Measurements from ENCODE around the gene PAK6. TPM values are rescaled to one million over a fixed set of nuclear protein-coding genes. Genes with fewer than 3 reads are reported as not detected.

The PAK6 gene
- total RNA-seq, 4 donors from 2014 or later, result 0.33 to 0.52 (median 0.45) TPM; not detected in 1

GRCh38 chr15:40295877-40296560 lies 57.2 kb downstream of the PAK6 start:
- no peaks in the 10 kb centered on the region for H3K27me3 ChIP-seq
- H3K9me3 ChIP-seq, result peaks cover 0 to 5% (median 2%) of the 10 kb centered on the region in 4 donors
- no peak overlapping the region for H3K27ac ChIP-seq (replicated peaks in 1 of 4)
- H3K36me3 ChIP-seq, result no peaks in the 10 kb centered on the region
- H3K4me1 ChIP-seq, result peaks cover 7 to 25% (median 15%) of the 10 kb centered on the region in 4 donors
- TF ChIP-seq POLR2AphosphoS5 (IDR thresholded peaks at IDR 0.05) (no peak), CTCF (IDR thresholded peaks at IDR 0.05) (no peak), EP300 (IDR thresholded peaks at IDR 0.05) (no peak), POLR2A (IDR thresholded peaks at IDR 0.05; ENCODE audit: low read depth) (no peak)
- intact Hi-C loops (cut with DNase I), result no loop called here
- H3K4me3 ChIP-seq, result no peak overlapping the region
- DNase-seq (ENCODE audit: extremely low spot score), result no peak
- WGBS, result 55% methylated on average over 9 of the region's 12 CpGs

- no peak for DNase-seq (ENCODE audit: extremely low spot score)
- TF ChIP-seq POLR2AphosphoS5 (IDR thresholded peaks at IDR 0.05), result no peak
- TF ChIP-seq CTCF (IDR thresholded peaks at IDR 0.05), result no peak
- no peak for TF ChIP-seq EP300 (IDR thresholded peaks at IDR 0.05)
- TF ChIP-seq POLR2A (IDR thresholded peaks at IDR 0.05; ENCODE audit: low read depth), result no peak
- WGBS, result 94% methylated on average over 5 of the region's 5 CpGs
- Histone ChIP-seq H3K36me3 (no peaks in the 10 kb centered on the region), H3K4me3 (no peak overlapping the region), H3K9me3 (peaks cover 0 to 5% (median 2%) of the 10 kb centered on the region in 4 donors), H3K4me1 (peaks cover 0 to 18% (median 9%) of the 10 kb centered on the region in 4 donors), H3K27ac (replicated peaks in 1 of 4) (no peak overlapping the region), H3K27me3 (peaks cover 0 to under 1% (median 0%) of the 10 kb centered on the region in 4 donors)
- intact Hi-C loops (cut with DNase I), result no loop called here
Measured at GRCh38 chr15:40296561-40297230, 57.8 kb downstream of the PAK6 start.

GRCh38 chr15:40297356-40297755 lies 58.5 kb downstream of the PAK6 start:
- Histone ChIP-seq H3K4me1 (peaks cover 0 to 15% (median 8%) of the 10 kb centered on the region in 4 donors), H3K9me3 (peaks cover 0 to 5% (median 2%) of the 10 kb centered on the region in 4 donors), H3K4me3 (no peak overlapping the region), H3K36me3 (no peaks in the 10 kb centered on the region), H3K27me3 (peaks cover 0 to 7% (median 0%) of the 10 kb centered on the region in 4 donors), H3K27ac (replicated peaks in 1 of 4) (no peak overlapping the region)
- intact Hi-C loops (cut with DNase I), result no loop called here
- TF ChIP-seq EP300 (IDR thresholded peaks at IDR 0.05), result no peak
- TF ChIP-seq POLR2A (IDR thresholded peaks at IDR 0.05; ENCODE audit: low read depth), result no peak
- no peak for TF ChIP-seq CTCF (IDR thresholded peaks at IDR 0.05)
- no peak for TF ChIP-seq POLR2AphosphoS5 (IDR thresholded peaks at IDR 0.05)
- no peak for DNase-seq (ENCODE audit: extremely low spot score)
- WGBS, result 94% methylated on average over 10 of the region's 10 CpGs

- Histone ChIP-seq H3K27me3 (peaks cover 0 to 9% (median 0%) of the 10 kb centered on the region in 4 donors), H3K4me3 (no peak overlapping the region), H3K27ac (replicated peaks in 1 of 4) (no peak overlapping the region), H3K4me1 (peaks cover 0 to 15% (median 8%) of the 10 kb centered on the region in 4 donors), H3K36me3 (no peaks in the 10 kb centered on the region), H3K9me3 (peaks cover 0 to 5% (median 2%) of the 10 kb centered on the region in 4 donors)
- no peak for DNase-seq (ENCODE audit: extremely low spot score)
- 98% methylated on average over 8 of the region's 17 CpGs for WGBS
- TF ChIP-seq POLR2AphosphoS5 (IDR thresholded peaks at IDR 0.05), result no peak
- intact Hi-C loops (cut with DNase I), result no loop called here
Measured at GRCh38 chr15:40298216-40298935, 59.5 kb downstream of the PAK6 start.

GRCh38 chr15:40300367-40300766 lies 61.5 kb downstream of the PAK6 start:
- H3K9me3 ChIP-seq, result peaks cover 0 to 5% (median 2%) of the 10 kb centered on the region in 4 donors
- H3K36me3 ChIP-seq, result no peaks in the 10 kb centered on the region
- no peak overlapping the region for H3K4me3 ChIP-seq
- H3K27ac ChIP-seq (replicated peaks in 1 of 4), result no peak overlapping the region
- TF ChIP-seq CTCF (IDR thresholded peaks at IDR 0.05) (no peak), POLR2A (IDR thresholded peaks at IDR 0.05; ENCODE audit: low read depth) (no peak)
- DNase-seq (ENCODE audit: extremely low spot score), result no peak
- H3K27me3 ChIP-seq, result peaks cover 0 to 9% (median 0%) of the 10 kb centered on the region in 4 donors
- 97% methylated on average over 2 of the region's 2 CpGs for WGBS
- peaks cover 0 to 12% (median 7%) of the 10 kb centered on the region in 4 donors for H3K4me1 ChIP-seq
- intact Hi-C loops (cut with DNase I), result no loop called here
